ENCODE measurements around the gene ZNF302. TPM values are rescaled to one million over a fixed set of nuclear protein-coding genes. Genes with fewer than 3 reads are reported as not detected.
"Not testable (repeated sequence)": the region's sequence is repeated elsewhere in the genome, so short reads cannot be mapped to it uniquely, and the experiment has no call there.

ZNF302 gene
- total and polyA plus RNA-seq, 4 donors = 5.8 to 18.6 (median 13.6) TPM

DNA sequence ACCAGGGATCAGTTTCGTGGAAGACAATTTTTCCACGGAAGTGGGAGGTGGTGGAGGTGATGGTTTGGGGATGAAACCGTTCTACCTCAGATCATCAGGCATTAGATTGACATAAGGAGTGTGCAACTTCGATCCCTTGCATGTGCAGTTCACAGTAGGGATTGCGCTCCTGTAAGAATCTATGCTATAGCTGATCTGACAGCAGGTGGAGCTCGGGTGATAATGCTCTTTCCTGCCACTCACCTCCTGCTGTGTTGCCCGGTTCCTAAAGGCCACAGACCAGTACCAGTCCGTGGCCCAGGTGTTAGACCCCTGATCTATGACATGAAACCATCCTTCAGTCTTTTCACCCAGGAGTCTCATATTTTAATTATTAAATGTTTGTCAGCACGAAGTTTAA lies 4.0 kb downstream of the ZNF302 start:
- Histone ChIP-seq H3K27ac (ENCODE audit: low read depth in 1 of 2, low read length in 2 of 2) (no peak overlapping the region), H3K4me1 (ENCODE audit: control insufficient read depth in 4 of 4, insufficient read depth in 4 of 4, low read length in 3 of 4) (peaks cover 0 to 12% (median 8%) of the 10 kb centered on the region in 4 donors), H3K4me3 (ENCODE audit: low read depth in 1 of 3, low read length in 3 of 3) (peak overlapping the region in 2 of 3 donors; percentile 28 to 40), H3K27me3 (ENCODE audit: control insufficient read depth in 4 of 4, insufficient read depth in 4 of 4, low read length in 3 of 4) (no peaks in the 10 kb centered on the region), H3K9me3 (ENCODE audit: control insufficient read depth in 4 of 4, low read length in 3 of 4) (peaks cover 13 to 59% (median 30%) of the 10 kb centered on the region in 4 donors), H3K36me3 (ENCODE audit: control insufficient read depth in 4 of 4, insufficient read depth in 3 of 4, low read depth in 1 of 4, low read length in 3 of 4) (peaks cover 5 to 59% (median 58%) of the 10 kb centered on the region in 4 donors), H3K9ac (ENCODE audit: low read depth in 1 of 2, low read length in 2 of 2) (no peak overlapping the region)
- 98% methylated on average over 9 of the region's 9 CpGs for WGBS
- TF ChIP-seq YY1 (IDR thresholded peaks at IDR 0.05) = no peak
- no peak for TF ChIP-seq FOXA2 (IDR thresholded peaks at IDR 0.05)
- no peak for DNase-seq (ENCODE audit: low spot score)

DNA sequence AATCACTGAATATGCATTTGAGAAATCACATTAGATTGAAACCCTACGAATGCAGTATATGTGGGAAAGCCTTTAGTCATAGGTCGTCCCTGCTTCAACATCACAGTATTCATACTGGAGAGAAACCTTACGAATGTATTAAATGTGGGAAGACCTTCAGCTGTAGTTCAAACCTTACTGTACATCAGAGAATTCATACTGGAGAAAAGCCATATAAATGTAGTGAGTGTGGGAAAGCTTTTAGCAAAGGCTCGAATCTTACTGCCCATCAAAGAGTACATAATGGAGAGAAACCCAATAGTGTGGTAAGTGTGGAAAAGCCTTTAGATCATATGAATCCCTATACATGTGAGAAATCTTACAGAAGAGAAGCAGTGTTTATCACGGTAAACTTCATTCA lies 7.8 kb downstream of the ZNF302 start:
- H3K9me3 ChIP-seq (ENCODE audit: control insufficient read depth in 4 of 4, low read length in 3 of 4) = peaks cover 19 to 59% (median 31%) of the 10 kb centered on the region in 4 donors
- H3K4me1 ChIP-seq (ENCODE audit: control insufficient read depth in 4 of 4, insufficient read depth in 4 of 4, low read length in 3 of 4); DNase-seq (ENCODE audit: low spot score); H3K27ac ChIP-seq (ENCODE audit: low read depth in 1 of 2, low read length in 2 of 2); H3K27me3 ChIP-seq (ENCODE audit: control insufficient read depth in 4 of 4, insufficient read depth in 4 of 4, low read length in 3 of 4); H3K9ac ChIP-seq (ENCODE audit: low read depth in 1 of 2, low read length in 2 of 2): not testable (repeated sequence)
- peaks cover 5 to 45% (median 44%) of the 10 kb centered on the region in 4 donors for H3K36me3 ChIP-seq (ENCODE audit: control insufficient read depth in 4 of 4, insufficient read depth in 3 of 4, low read depth in 1 of 4, low read length in 3 of 4)
- H3K4me3 ChIP-seq (ENCODE audit: low read depth in 1 of 3, low read length in 3 of 3) = peak overlapping the region in 2 of 3 donors; percentile 5 to 20
- 89% methylated on average over 5 of the region's 5 CpGs for WGBS

- TF ChIP-seq RAD21 (IDR thresholded peaks at IDR 0.05) (no peak), ATF3 (IDR thresholded peaks at IDR 0.05) (no peak), HNF4A (conservative IDR thresholded peaks at IDR 0.05) (no peak), JUND (IDR thresholded peaks at IDR 0.05) (no peak), TAF1 (conservative IDR thresholded peaks at IDR 0.05) (no peak), YY1 (IDR thresholded peaks at IDR 0.05) (no peak), NR2F2 (IDR thresholded peaks at IDR 0.05) (no peak), HNF4G (IDR thresholded peaks at IDR 0.05) (no peak), EGR1 (IDR thresholded peaks at IDR 0.05; ENCODE audit: low read depth in 2 of 2) (no peak), RXRA (IDR thresholded peaks at IDR 0.05) (no peak), FOXA2 (IDR thresholded peaks at IDR 0.05) (no peak), ZBTB33 (IDR thresholded peaks at IDR 0.05) (no peak), REST (IDR thresholded peaks at IDR 0.05) (no peak), GABPA (IDR thresholded peaks at IDR 0.05 in 1 of 2, conservative IDR thresholded peaks at IDR 0.05 in 1 of 2) (no peak), SP1 (IDR thresholded peaks at IDR 0.05) (no peak)
- TF ChIP-seq, protein P1, sequence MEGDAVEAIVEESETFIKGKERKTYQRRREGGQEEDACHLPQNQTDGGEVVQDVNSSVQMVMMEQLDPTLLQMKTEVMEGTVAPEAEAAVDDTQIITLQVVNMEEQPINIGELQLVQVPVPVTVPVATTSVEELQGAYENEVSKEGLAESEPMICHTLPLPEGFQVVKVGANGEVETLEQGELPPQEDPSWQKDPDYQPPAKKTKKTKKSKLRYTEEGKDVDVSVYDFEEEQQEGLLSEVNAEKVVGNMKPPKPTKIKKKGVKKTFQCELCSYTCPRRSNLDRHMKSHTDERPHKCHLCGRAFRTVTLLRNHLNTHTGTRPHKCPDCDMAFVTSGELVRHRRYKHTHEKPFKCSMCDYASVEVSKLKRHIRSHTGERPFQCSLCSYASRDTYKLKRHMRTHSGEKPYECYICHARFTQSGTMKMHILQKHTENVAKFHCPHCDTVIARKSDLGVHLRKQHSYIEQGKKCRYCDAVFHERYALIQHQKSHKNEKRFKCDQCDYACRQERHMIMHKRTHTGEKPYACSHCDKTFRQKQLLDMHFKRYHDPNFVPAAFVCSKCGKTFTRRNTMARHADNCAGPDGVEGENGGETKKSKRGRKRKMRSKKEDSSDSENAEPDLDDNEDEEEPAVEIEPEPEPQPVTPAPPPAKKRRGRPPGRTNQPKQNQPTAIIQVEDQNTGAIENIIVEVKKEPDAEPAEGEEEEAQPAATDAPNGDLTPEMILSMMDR (IDR thresholded peaks at IDR 0.05; ENCODE audit: low read depth, low read length, missing input control) = no peak
- peaks cover 18 to 52% (median 28%) of the 10 kb centered on the region in 4 donors for H3K9me3 ChIP-seq (ENCODE audit: control insufficient read depth in 4 of 4, low read length in 3 of 4)
- no peak overlapping the region for H3K27ac ChIP-seq (ENCODE audit: low read depth in 1 of 2, low read length in 2 of 2)
- H3K4me3 ChIP-seq (ENCODE audit: low read depth in 1 of 3, low read length in 3 of 3) = no peak overlapping the region
- DNase-seq (ENCODE audit: low spot score) = no peak
- H3K27me3 ChIP-seq (ENCODE audit: control insufficient read depth in 4 of 4, insufficient read depth in 4 of 4, low read length in 3 of 4) = no peaks in the 10 kb centered on the region
- WGBS = 92% methylated on average over 5 of the region's 5 CpGs
- no peaks in the 10 kb centered on the region for H3K4me1 ChIP-seq (ENCODE audit: control insufficient read depth in 4 of 4, insufficient read depth in 4 of 4, low read length in 3 of 4)
- peaks cover 5 to 34% (median 33%) of the 10 kb centered on the region in 4 donors for H3K36me3 ChIP-seq (ENCODE audit: control insufficient read depth in 4 of 4, insufficient read depth in 3 of 4, low read depth in 1 of 4, low read length in 3 of 4)
- H3K9ac ChIP-seq (ENCODE audit: low read depth in 1 of 2, low read length in 2 of 2) = no peak overlapping the region
Observed at GRCh38 chr19:34686455-34686854, 9.0 kb downstream of the ZNF302 start.
